ENCODE data around the gene PPP1R13L. TPM values are rescaled to one million over a fixed set of nuclear protein-coding genes. Genes with fewer than 3 reads are reported as not detected.

Gene PPP1R13L
- total RNA-seq, 2 donors from 2014 or later: 20.1 to 31.2 TPM

DNA sequence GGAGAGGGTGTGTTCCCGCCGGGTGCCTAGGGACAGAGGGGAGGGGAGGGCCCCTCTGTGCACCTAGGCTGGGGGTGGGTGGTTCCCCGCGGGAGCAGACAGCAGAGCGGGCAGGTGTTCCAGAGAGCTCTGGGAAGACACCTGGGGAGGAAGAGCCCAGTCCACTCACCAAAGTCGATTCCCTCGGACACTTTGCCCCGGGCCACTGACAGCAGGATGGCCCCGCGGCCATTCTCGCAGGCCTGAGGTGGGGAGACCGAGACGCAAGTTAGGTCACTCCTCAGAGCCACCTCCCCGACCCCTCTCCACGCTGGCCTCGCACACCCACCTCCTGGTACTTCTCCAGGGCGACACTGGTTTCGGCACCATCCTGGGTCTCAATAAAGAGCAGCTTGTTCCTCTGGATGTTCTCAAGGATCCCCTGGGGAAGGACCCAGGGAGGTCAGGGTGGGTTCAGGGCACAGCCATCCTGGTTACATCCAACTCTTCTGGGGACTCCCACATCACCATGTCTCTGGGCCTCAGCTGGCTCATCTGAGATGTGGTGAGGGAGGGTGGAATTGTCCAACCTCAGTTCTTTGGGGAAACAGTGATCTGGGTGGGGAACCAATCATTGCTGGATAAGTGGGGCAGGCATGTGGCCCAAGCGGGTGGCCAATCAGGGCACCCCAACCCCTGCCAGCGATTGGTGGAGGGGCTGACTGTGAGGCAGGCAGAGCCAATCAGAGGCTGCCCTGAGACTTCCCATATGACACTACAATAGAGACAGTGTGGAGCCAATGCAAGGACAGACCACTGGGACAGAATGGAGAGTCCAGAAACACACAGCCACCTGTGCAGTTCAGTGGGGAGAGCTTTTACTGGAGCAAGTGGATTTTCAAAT, 51.7 kb downstream of the PPP1R13L start:
- intact Hi-C loops (cut with DNase I): no loop called here
- DNase-seq (ENCODE audit: low spot score): no peak

DNA sequence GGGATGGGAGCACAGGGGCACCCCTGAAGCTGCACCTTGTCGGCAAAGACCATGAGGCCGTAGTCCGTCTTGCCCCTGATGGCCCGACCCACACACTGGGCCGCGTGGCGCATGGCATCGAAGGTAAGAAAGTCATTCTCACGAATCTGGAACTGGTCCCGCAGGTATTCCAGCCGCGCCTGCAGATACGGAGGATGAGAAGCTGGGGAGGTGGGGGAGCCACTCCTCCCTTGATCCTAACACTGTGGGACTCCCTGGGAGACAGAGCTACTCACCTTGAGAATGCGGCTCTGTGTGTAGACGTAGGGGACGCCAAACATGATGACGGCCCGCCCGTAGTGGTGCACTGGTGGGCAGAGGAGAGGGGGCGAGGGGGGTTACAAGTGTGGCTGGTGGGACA, 52.4 kb downstream of the PPP1R13L start:
- intact Hi-C loops (cut with DNase I): no loop called here
- no peak for DNase-seq (ENCODE audit: low spot score)

DNA sequence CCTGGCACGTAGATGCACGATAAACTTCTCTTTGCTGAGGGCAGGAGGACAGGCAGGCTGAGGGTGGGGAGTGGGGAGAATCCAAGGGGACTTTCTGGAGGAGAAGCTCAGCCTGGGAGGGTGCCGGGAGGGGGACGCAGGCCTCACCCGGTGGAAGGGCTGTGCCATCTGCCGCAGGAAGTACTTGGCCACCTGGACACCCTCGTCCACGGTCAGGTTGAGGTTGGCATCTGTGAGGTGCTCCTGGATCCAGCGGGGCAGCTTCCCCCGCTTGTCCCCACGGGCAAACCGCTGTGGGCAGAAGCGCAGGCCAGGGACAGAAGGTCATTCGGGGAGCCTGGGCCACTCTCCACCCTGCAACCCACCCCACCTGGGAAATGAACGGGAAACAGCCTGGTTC, 52.8 kb downstream of the PPP1R13L start:
- intact Hi-C loops (cut with DNase I): no loop called here
- no peak for DNase-seq (ENCODE audit: low spot score)

DNA sequence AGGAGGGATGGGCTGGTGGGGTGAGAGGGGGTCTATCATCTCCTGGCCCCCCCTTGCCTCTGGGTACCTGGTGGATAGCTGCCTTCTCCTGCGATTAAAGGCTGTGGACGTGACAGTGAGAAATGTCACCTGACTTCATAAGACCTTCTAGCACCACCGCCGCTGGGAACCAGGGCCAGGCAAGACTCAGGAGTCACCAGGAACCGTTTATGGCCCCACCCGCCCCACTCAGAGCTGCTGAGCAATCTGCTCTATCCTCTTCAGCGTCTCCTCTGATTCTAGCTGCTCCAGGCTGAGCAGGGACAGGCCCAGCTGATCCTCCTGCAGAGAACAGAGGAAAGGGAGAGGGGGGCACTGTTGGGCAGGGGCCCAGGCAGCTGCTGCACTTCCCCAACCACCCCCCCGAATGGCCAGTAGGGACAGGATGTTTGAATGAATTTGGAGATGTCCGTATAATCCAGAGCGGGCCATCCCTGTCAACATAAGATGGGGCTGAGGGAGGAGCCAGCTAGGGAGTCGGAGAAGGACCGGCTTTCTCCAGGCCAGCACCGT, 53.4 kb downstream of the PPP1R13L start:
- no peak for DNase-seq (ENCODE audit: low spot score)
- intact Hi-C loops (cut with DNase I): no loop called here

DNA sequence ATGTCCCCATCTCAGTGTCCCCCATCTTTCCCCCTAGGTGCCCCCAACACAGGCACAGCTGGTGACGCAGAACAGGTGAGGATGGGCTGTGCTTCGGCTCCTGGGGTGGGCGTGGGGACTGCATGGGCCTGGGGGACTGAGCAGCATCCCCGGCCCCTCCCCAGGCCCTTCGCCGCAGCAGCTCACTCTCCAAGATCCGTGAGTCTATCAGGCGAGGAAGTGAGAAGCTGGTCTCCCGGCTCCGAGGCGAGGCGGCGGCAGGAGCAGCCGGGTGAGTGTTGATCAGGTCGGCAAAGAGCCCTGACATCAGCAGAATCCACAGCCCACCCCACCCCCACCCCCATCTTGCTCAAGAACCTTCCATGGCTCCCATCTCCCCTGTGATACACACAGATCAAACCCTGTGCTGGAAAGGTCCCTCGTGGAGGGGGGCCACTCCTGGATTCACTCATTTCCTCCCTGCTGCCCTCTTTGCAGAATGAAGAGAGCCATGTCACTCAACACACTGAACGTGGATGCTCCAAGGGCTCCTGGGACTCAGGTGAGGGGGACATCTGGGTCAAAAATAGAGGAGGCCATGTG, 54.3 kb downstream of the PPP1R13L start:
- no peak for DNase-seq (ENCODE audit: low spot score)
- intact Hi-C loops (cut with DNase I): no loop called here

DNA sequence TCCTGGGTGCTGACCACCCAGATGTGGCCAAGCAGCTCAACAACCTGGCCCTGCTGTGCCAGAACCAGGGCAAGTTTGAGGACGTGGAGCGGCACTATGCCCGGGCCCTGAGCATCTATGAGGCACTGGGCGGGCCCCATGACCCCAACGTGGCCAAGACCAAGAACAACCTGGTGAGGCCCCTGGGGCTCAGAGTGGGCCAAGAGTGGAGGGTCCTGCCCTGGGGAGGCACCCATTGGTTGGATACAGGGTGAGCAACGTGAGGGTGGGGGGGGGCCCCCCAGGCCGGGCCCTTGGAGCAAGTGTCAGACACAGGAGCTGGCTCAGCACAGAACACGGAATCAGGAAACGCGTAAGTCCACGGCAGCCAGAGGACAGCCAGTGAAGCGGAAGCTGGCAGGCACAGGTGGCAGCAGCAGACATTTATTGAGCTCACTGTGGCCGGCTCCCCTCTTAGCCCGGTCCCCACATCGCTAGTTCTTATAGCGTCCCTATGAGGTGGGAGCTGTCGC, 55.4 kb downstream of the PPP1R13L start:
- no peak for DNase-seq (ENCODE audit: low spot score)
- intact Hi-C loops (cut with DNase I): no loop called here

DNA sequence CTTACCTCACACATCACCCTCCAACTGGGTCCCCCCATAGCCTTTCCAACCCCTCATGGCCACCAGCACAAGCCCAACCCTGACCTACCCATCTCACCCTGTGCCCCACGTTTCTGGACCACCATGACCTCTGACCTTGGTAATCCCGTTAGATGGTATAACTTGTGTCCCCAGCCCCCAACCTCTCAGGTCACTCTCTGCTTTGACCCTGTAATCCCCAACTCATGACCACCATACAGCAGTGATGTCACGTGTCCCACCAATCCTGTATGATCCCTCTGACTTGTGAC, 55.8 kb downstream of the PPP1R13L start:
- no peak for DNase-seq (ENCODE audit: low spot score)
- intact Hi-C loops (cut with DNase I): no loop called here

DNA sequence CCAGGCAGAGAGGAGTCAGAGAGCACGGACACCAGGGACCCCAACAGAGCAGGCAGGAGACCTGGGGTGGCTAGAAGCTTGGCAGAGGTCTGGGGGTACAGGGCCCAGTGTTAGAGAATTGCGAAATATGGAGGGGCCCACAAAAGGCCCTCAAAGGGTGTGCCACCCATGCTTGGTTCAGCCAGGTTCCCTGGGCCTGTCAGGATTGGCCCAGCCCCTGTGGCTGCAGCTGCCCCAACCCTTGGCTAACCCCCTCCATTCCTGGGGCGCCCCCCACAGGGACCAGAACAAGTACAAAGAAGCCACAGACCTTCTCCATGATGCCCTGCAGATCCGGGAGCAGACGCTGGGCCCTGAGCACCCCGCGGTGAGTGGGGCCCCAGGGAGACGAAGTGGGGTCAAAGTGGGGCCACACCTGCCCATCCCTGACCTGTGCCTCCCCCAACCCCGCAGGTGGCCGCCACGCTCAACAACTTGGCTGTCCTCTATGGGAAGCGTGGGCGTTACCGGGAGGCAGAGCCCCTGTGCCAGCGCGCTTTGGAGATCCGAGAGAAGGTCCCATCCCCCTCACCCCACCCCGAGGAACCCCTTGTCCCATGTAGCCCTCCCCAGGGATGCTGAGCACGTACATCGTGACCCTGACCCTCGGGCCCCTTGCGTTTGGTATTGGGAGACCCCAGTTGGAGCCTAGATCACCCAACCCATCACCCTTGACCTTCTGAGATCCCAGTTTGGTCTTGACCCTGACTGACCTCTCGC, 56.3 kb downstream of the PPP1R13L start:
- intact Hi-C loops (cut with DNase I): no loop called here
- DNase-seq (ENCODE audit: low spot score): no peak

DNA sequence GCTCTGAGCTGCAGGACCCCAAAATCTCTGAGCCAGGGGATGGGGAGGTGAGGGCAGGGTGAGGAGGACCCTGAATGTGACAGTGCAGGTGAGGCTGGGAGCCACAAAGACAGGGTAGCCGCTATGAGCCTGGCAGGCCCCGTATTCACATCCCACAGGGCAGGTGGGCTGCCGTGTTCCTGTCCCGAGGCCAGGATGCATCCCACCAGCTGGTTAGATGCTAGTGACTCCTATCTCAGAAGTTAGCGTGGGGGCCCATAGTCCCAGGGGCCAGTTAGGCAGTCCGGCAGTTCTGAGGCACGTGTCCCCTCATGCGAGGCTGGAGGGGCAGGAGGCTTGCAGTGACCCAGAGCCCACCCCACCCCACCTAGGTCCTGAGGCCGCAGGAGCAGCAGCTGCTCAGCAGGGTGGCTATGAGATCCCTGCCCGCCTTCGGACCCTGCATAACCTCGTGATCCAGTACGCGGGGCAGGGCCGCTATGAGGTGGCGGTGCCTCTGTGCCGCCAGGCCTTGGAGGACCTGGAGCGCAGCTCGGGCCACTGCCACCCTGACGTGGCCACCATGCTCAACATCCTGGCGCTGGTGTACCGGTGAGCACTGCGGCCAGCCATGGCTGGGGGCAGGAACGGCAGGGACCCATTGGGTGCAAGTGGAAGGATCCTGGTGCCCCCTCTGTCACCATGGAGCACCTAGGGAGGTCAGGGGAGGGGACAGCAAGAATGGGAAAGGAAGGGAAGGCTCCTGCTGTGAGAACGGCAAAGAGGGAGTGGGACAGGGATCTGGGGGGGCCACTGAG, 57.1 kb downstream of the PPP1R13L start:
- DNase-seq (ENCODE audit: low spot score): no peak
- intact Hi-C loops (cut with DNase I): no loop called here

DNA sequence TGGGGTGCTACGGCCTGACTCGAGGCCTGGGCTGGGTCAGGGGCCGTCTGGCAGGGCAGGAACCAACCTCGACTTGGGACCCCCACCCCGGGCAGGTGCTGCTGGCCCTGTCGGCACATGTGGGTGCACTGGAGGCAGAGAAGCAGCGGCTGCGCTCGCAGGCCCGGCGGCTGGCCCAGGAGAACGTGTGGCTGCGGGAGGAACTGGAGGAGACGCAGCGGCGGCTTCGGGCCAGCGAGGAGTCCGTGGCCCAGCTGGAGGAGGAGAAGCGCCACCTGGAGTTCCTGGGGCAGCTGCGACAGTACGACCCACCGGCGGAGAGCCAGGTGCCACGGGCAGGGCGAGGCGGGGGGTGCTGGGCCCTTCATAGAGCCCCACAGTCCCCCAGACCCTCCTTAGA, 58.4 kb downstream of the PPP1R13L start:
- intact Hi-C loops (cut with DNase I): no loop called here
- DNase-seq (ENCODE audit: low spot score): no peak

DNA sequence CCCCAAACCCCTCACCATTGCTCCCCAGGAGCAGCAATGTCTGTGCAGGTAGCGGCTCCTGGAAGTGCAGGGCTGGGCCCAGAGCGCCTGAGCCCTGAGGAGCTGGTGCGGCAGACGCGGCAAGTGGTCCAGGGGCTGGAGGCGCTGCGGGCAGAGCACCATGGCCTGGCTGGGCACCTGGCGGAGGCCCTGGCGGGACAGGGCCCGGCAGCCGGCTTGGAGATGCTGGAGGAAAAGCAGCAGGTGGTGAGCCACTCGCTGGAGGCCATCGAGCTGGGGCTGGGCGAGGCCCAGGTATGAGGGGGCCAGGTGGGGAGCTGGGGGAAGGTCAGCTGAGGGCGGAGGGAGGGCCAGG, 59.4 kb downstream of the PPP1R13L start:
- intact Hi-C loops (cut with DNase I): no loop called here

DNA sequence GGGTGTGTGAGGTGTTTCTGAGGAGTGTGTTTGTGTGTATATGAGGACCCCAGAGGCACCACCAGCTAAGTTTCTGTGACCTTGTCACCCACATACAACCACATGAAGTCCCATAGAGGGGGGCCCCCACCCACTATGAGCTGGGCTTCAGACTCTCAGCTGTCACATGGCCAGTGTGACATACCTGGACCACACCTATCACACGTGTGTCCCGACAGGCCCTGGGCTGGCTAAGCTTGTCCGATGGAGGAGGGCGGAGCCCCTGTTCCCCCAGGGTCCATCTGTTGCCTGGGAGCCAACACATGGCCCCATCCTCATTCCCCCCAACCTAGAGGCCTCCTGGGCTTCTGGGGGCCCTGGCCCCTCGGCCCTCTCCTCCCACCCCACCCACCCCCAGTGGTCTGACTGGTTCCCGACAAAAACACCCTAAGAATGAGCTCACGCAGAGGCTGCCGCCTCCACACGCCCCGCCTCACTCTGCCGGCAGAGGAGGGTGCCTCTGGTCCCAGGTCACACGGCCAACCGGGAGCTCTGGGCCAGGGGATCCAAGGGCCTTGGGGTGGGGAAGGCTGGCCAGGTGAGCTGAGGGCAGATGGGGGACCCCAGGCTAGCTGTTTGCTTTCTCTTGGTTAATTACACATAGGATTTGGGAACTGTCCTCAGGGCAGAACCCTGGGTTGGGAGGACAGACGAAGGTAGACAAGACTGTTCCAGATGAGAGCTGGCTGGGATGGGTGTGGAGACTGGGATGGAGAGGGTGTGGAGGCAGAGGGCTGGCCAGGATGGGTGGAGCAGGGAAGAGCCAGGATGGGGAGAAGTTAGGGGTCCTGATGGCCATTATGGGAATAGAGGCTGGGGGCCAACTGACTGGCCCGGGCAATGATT, 60.0 kb downstream of the PPP1R13L start:
- intact Hi-C loops (cut with DNase I): no loop called here
- DNase-seq (ENCODE audit: low spot score): no peak

More for the DNA sequence above, 59.4 kb downstream of the PPP1R13L start:
- DNase-seq (ENCODE audit: low spot score): no peak

DNA sequence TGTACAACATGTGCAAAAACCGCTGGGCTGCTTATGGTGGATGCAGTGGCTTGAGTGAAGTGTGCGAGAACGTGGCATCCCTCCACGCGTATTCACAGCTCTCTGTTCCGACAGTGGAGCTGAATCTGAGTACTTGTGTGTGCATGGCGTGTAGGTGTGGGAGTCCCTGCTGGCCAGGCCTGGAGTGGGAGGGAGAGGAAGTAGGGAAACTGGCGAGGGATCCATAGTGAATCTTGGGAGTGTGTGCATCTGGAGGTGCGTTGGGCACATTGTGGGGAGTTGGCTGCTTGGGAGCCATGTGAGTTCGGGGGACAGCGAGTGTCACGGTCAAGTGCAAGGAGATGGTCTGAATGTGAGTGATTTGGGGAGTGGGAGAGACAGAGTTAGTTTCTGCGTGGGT, 62.0 kb downstream of the PPP1R13L start:
- intact Hi-C loops (cut with DNase I): no loop called here

DNA sequence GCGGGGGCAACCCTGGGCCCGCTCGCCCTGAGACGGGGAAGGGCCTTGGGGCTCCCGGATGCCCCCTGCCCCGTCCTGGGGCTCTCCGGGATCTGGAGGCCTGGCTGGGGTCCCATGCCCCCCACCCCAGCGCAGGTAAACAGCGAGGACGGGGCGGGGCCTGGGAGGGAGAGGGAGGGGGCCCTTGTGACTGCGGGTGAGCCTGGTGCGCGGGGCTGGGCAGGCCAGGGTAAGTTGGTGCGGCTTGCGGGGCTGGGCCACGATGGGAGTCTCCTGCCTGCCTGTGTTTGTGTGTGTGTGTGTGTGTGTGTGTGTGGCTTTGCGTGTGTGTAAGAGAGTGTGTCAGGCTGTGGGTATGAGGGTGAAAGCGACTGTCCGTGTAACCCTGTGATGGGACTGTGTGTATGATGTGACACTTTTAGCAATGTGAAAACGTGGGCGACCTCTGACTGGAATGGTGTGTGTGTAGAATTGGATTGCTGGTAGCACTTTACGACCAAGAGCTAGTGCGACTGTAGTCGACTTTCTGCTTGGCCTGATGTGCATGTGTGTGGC, 63.9 kb downstream of the PPP1R13L start:
- no peak for DNase-seq (ENCODE audit: low spot score)
- intact Hi-C loops (cut with DNase I): no loop called here

More for the DNA sequence above, 62.0 kb downstream of the PPP1R13L start:
- DNase-seq (ENCODE audit: low spot score): no peak

DNA sequence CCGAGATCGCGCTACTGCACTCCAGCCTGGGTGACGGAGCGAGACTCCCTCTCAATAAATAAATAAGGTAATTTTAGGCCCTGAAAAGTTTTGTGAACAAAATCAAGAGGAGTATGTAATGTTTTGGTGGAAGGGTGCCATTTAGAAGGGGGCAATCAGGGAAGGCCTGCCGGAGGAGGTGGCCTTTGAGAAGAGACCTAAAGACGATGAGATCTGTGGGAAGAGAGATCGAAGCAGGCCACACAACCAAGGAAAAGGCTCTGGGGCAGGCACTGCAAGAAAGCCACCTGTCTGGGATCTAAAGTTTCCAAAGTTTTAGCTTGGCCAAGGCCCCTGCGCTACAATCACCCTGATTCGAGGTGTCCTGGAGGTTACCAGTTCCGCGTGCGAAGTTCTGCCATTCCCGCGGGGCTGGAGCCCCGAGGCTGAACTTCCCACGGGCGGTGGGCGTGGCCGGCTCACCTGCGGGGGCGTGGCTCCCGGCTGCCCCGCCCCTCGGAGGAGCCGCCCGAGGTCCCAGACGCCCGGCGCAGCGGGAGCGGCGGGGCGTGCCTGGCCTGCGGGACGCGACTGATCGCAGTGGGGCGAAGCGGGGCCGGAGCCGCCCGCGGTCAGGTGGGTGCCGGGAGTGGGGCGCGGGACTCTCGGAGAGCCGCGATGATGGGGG, 64.5 kb downstream of the PPP1R13L start, which contains the start of gene KLC3:
Gene KLC3 (plus strand): TSS at position 519 of the 667 bp plus-strand sequence. CDS start 4,792 bp downstream, outside the sequence.
- intact Hi-C loops (cut with DNase I): no loop called here
- DNase-seq (ENCODE audit: low spot score): no peak

DNA sequence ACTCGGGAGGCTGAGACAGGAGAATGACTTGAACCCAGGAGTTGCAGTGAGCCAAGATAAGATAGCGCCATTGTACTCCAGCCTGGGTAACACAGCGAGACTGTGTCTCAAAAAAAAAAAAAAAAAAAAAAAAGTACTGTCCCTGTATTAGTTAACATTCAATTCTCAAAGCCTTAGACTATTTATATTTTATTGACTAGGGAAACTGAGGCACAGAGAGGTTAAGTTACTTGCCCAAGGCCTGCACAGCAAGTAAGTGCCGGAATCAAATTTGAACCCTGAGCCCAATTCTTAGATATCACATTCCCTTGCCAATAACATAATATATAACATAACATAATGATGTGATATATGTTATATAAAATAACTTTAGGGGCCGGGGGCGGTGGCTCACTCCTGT, 65.2 kb downstream of the PPP1R13L start:
- intact Hi-C loops (cut with DNase I): loop anchor here in 1 of 2 donors (5.0 to 10.0 kb wide), 2 partner anchors 87 to 175 kb away; partner anchors contain the start of genes MARK4 and NKPD1

DNA sequence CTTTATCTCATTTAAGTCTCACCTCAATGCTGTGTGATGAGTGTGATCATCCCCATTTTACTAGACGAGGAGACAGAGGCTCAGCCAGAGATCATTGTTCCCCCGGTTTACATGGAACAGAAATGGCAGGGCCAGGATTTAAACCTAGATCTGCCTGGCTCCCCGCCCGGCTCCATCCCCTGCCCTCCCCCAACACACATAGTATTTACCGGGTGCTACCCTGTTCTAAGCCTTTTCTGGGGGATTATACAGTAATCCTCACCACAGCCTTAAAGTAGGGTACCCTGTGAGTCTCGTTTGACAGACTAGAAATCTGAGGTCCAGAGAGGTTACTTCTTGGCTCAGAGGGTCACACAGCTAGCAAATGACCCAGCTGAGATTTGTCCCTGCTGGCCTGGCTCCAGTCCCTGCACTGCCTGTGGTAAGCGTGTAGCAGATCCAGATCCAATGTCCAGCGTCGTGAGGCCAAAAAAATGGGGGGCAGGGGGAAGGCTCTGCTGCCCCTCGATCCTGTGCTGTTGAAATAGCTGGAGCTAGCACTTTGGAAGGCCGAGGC, 68.1 kb downstream of the PPP1R13L start:
- no peak for DNase-seq (ENCODE audit: low spot score)
- intact Hi-C loops (cut with DNase I): loop anchor here in 1 of 2 donors (5.0 to 10.0 kb wide), 2 partner anchors 84 to 172 kb away; partner anchors contain the start of genes MARK4 and NKPD1

More for the DNA sequence above, 65.2 kb downstream of the PPP1R13L start:
- no peak for DNase-seq (ENCODE audit: low spot score)
